Kidney (tissue), 14 donors: ENCODE results near the gene UPB1. TPM values are rescaled to one million over a fixed set of nuclear protein-coding genes. Genes with fewer than 3 reads are reported as not detected.
A peak's percentile ranks its signal among the peaks of the same experiment; 100 is the strongest.

ENCODE experiments used
- DNase-seq, 5 donors: peaks; one replicate each; pipeline ENCODE4 v3.0.0-alpha.2; 2013 to 2020
- FAIRE-seq: peaks from 2 replicates; lab custom pipeline; 2012; peaks lifted over from hg19 to GRCh38; lab: Jason Lieb, UNC
- H3K27ac ChIP-seq, 2 donors: one replicate each; pipeline ENCODE4 v1.7.0; 2013; ENCODE audit warnings: low read depth in 2 of 2, low read length in 2 of 2, inconsistent platforms in 1 of 2
- H3K27me3 ChIP-seq: one replicate; pipeline ENCODE4 v1.7.1; 2013; ENCODE audit warnings: low read length, inconsistent platforms; ENCODE audit not compliant: control insufficient read depth, insufficient read depth
- H3K36me3 ChIP-seq, 3 donors: one replicate each; pipeline versions ENCODE4 v1.7.0 to v1.7.1; 2013; ENCODE audit warnings: low read length in 3 of 3, control low read depth in 1 of 3, inconsistent platforms in 1 of 3; ENCODE audit not compliant: insufficient read depth in 3 of 3, control insufficient read depth in 2 of 3
- H3K4me1 ChIP-seq, 3 donors: one replicate each; pipeline versions ENCODE4 v1.7.0 to v1.7.1; 2013; ENCODE audit warnings: low read length in 3 of 3, inconsistent platforms in 1 of 3, low read depth in 1 of 3; ENCODE audit not compliant: control insufficient read depth in 2 of 3, insufficient read depth in 2 of 3
- H3K4me3 ChIP-seq, 3 donors: one replicate each; pipeline versions ENCODE4 v1.7.0 to v1.8.1; 2013; ENCODE audit warnings: low read length in 3 of 3, control low read depth in 1 of 3, inconsistent platforms in 1 of 3
- H3K9ac ChIP-seq, 3 donors: one replicate each; pipeline versions ENCODE4 v1.7.0 to v1.7.1; 2013; ENCODE audit warnings: low read length in 3 of 3, control low read depth in 1 of 3, inconsistent platforms in 1 of 3
- H3K9me3 ChIP-seq, 3 donors: one replicate each; pipeline versions ENCODE4 v1.7.0 to v1.7.1; 2013; ENCODE audit warnings: low read length in 3 of 3, control low read depth in 1 of 3, inconsistent platforms in 1 of 3; ENCODE audit not compliant: control insufficient read depth in 2 of 3, insufficient read depth in 1 of 3
- intact Hi-C: fragments of 100-400 bp; cut with DNase I; formaldehyde crosslinking; loops from one replicate; pipeline ENCODE4 v1.11.1; 2022
- polyA plus RNA-seq: library from polyadenylated mRNA; stranded (reverse); fragments of 350-450 nt; fragmentation: Illumina TruSeq; extraction: RNeasy Lipid Tissue Mini Kit (QIAGEN cat#74804); gene quantifications from one replicate; pipeline ENCODE4 v1.2.3, GENCODE V29; 2014; ENCODE audit warnings: low read depth, low replicate concordance; ENCODE audit not compliant: insufficient read depth
- total RNA-seq: library from RNA; stranded (reverse); fragmentation: NEBNext Ultra II Directional; extraction: Animal tissue kit (Norgen Biotek cat#: 25700); gene quantifications from one replicate; pipeline ENCODE4 v1.2.1, GENCODE V29; 2021
- TF ChIP-seq, protein P1 (sequence below): IDR thresholded peaks from 3 replicates; pipeline ENCODE4 v1.5.1; 2012; ENCODE audit warnings: mild to moderate bottlenecking, moderate library complexity, borderline replicate concordance; ENCODE audit not compliant: insufficient read depth; ENCODE audit errors: extremely low read depth
- donor health status: control.
- donor health status: control.
- donor health status: control.
- donor health status: control.
- donor health status: control.
- donor health status: DM: yes; HTN: yes; CAD: no.
- donor health status: Normal renal cell carcinoma (clear cell type).

Gene UPB1
- total and polyA plus RNA-seq, 2 donors from 2014 or later, result 1.0 to 64.6 TPM

DNA sequence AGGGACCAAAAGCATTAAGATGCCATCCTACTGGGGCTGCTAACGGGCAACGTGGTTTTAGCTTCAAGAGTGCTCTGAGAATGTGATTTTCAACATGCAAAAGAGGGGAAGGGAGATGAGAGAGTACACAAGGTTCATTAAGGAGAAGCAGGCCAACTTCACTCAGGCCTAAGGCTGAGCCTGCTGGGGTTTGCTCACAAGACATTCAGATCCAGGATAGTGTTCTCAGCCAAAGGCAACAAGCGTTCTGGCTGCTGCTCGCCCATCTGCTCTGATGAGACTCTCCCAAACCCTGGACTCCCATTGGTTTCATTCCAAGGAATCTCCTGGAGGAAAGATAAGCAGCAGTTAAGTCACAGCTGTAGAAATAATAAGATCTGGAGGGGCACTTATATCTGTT lies 23.6 kb upstream of the UPB1 start:
- Histone ChIP-seq H3K36me3 (no peaks in the 10 kb centered on the region), H3K9me3 (no peaks in the 10 kb centered on the region), H3K4me1 (peaks cover 0 to 14% (median 5%) of the 10 kb centered on the region in 3 donors), H3K4me3 (no peak overlapping the region), H3K9ac (no peak overlapping the region), H3K27ac (no peak overlapping the region), H3K27me3 (no peaks in the 10 kb centered on the region)
- DNase-seq (peak in 2 of 5 donors; percentile 76 to 86), FAIRE-seq (no peak)
- TF ChIP-seq, protein P1, sequence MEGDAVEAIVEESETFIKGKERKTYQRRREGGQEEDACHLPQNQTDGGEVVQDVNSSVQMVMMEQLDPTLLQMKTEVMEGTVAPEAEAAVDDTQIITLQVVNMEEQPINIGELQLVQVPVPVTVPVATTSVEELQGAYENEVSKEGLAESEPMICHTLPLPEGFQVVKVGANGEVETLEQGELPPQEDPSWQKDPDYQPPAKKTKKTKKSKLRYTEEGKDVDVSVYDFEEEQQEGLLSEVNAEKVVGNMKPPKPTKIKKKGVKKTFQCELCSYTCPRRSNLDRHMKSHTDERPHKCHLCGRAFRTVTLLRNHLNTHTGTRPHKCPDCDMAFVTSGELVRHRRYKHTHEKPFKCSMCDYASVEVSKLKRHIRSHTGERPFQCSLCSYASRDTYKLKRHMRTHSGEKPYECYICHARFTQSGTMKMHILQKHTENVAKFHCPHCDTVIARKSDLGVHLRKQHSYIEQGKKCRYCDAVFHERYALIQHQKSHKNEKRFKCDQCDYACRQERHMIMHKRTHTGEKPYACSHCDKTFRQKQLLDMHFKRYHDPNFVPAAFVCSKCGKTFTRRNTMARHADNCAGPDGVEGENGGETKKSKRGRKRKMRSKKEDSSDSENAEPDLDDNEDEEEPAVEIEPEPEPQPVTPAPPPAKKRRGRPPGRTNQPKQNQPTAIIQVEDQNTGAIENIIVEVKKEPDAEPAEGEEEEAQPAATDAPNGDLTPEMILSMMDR, result no peak
- intact Hi-C loops, result no loop called here

DNA sequence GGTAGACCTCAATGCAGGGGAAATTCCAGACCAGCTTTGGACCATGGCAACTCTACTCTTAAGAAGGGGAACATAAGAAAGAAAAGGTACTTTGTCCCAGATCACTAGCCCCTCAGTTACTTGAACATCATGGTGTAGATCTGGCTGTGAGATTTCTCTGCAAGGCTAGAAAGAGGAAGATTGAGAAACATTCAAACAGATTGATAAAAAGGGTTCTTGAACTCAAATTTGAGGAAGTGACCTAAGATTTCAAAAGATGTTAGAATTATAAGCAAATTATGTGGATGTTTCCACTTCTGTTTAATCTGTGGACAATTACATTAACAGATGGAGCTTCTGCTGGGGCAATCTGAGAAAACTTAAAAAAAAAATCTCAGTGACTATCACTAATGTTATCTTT lies 21.8 kb upstream of the UPB1 start:
- H3K36me3 ChIP-seq, result no peaks in the 10 kb centered on the region
- intact Hi-C loops, result no loop called here
- H3K4me1 ChIP-seq, result peaks cover 0 to 3% (median 0%) of the 10 kb centered on the region in 3 donors
- TF ChIP-seq, protein P1, result no peak
- DNase-seq (no peak), FAIRE-seq (no peak)
- no peaks in the 10 kb centered on the region for H3K27me3 ChIP-seq
- no peak overlapping the region for H3K4me3 ChIP-seq
- H3K9ac ChIP-seq, result no peak overlapping the region
- H3K9me3 ChIP-seq, result no peaks in the 10 kb centered on the region
- no peak overlapping the region for H3K27ac ChIP-seq

DNA sequence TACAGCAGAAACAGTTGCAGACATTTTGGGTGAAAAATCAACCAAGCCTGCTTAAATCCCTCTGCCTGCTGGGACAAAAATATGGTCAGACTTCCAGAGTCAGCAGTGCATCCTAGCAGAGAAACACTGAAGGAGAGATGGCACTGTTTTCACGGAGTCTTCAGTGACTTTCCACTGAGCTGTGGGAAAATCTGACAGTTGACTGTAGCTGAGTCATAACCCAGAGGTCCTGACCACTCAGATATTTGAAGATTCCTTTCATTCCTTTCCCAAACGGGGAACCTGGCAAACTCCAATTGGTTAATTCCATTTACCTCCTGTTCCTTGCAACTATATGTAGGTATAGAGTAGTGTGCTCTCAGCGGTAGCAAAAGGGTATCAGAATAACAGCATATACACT lies 20.9 kb upstream of the UPB1 start:
- H3K36me3 ChIP-seq, result no peaks in the 10 kb centered on the region
- TF ChIP-seq, protein P1, result no peak
- no peaks in the 10 kb centered on the region for H3K9me3 ChIP-seq
- no peak overlapping the region for H3K27ac ChIP-seq
- H3K4me1 ChIP-seq, result peaks cover 0 to 3% (median 0%) of the 10 kb centered on the region in 3 donors
- DNase-seq, result no peak
- H3K27me3 ChIP-seq, result no peaks in the 10 kb centered on the region
- no peak for FAIRE-seq
- intact Hi-C loops, result no loop called here
- H3K9ac ChIP-seq, result no peak overlapping the region
- H3K4me3 ChIP-seq, result no peak overlapping the region

DNA sequence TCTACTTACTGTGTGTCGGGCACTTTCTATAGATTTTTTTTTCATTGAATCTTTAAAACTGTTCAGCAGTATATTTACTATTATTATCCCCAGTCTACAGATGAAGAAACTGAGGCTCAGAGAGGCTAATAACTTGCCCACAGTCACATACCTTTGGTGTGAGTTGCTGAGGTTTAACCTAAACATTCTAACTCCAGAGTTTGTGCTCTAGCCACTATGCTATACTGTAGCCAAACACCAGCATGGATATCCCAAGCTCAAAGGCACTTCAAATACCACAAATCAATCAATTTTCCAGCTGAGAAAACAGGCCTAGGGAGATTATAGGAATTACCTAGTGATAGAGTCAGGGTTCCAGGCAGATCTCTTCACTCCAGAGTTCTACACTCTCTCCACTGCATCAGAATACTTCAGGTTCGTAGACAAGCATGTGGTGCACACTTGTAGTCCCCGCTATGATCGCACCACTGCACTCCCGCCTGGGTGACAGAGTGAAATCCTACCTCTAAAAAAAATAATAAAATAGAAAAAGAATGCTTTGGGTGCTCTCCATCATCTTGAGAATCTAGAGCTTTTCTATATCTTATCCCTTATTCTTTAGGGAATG lies 20.4 kb upstream of the UPB1 start:
- intact Hi-C loops, result no loop called here
- FAIRE-seq, result no peak
- H3K36me3 ChIP-seq, result no peaks in the 10 kb centered on the region
- TF ChIP-seq, protein P1, result no peak
- peaks cover 0 to 3% (median 0%) of the 10 kb centered on the region in 3 donors for H3K4me1 ChIP-seq
- H3K27ac ChIP-seq, result no peak overlapping the region
- H3K9ac ChIP-seq, result no peak overlapping the region
- no peaks in the 10 kb centered on the region for H3K9me3 ChIP-seq
- no peak for DNase-seq
- H3K27me3 ChIP-seq, result no peaks in the 10 kb centered on the region
- no peak overlapping the region for H3K4me3 ChIP-seq
